Thyroid gland (tissue), 4 donors: Measurements from ENCODE around the gene PCBP3. TPM values are rescaled to one million over a fixed set of nuclear protein-coding genes. Genes with fewer than 3 reads are reported as not detected.
"Not testable (repeated sequence)": the region's sequence is repeated elsewhere in the genome, so short reads cannot be mapped to it uniquely, and the experiment has no call there.

Source experiments
- DNase-seq, 2 donors: peaks; one replicate each; pipeline ENCODE4 v3.0.0-alpha.2; 2019
- H3K27ac ChIP-seq, 3 donors: fragments of 200-600 bp; sonication (generic); 1 replicate in 2 of 3; 2 replicates in 1 of 3; pipeline ENCODE4 v1.5.1; 2016 to 2019; ENCODE audit warnings: mild to moderate bottlenecking in 1 of 3, moderate library complexity in 1 of 3
- H3K27me3 ChIP-seq: fragments of 200-600 bp; sonication (generic); one replicate; pipeline ENCODE4 v1.5.1; 2019
- H3K36me3 ChIP-seq, 2 donors: fragments of 200-600 bp; sonication (generic); one replicate each; pipeline ENCODE4 v1.5.1; 2016 to 2019
- H3K4me1 ChIP-seq, 2 donors: fragments of 200-600 bp; sonication (generic); one replicate each; pipeline ENCODE4 v1.5.1; 2017 to 2019
- H3K4me3 ChIP-seq, 3 donors: fragments of 200-600 bp; sonication (generic); replicated peaks in 1 of 3; 1 replicate in 2 of 3; 2 replicates in 1 of 3; pipeline ENCODE4 v1.5.1; 2016; ENCODE audit warnings: mild to moderate bottlenecking in 1 of 3
- H3K9me3 ChIP-seq: fragments of 200-600 bp; sonication (generic); one replicate; pipeline ENCODE4 v1.5.1; 2017
- CTCF ChIP-seq, 6 experiments: fragments of 200-600 bp in 3 of 6; fragments of 450-650 bp in 3 of 6; sonication (generic) in 3 of 6; IDR thresholded peaks; one replicate each; pipeline ENCODE4 v1.5.1; 2016 to 2019; ENCODE audit warnings: antibody characterized with exemption in 6 of 6, mild to moderate bottlenecking in 2 of 6, inconsistent platforms in 1 of 6, moderate library complexity in 1 of 6
- POLR2A ChIP-seq, 2 donors: fragments of 450-650 bp; IDR thresholded peaks; one replicate each; pipeline ENCODE4 v1.6.1; 2017; ENCODE audit warnings: antibody characterized with exemption in 2 of 2, mild to moderate bottlenecking in 2 of 2, moderate library complexity in 1 of 2
- WGBS, 2 donors: methylation state at CpG; one replicate each; pipeline ENCODE4 v1.1.5; 2017; 5-methylcytosine and 5-hydroxymethylcytosine counted together
- intact Hi-C: fragments of 100-400 bp; cut with DNase I; formaldehyde crosslinking; loops from one replicate; pipeline ENCODE4 v1.15.1; 2023
- total RNA-seq, 4 donors: library from RNA; depleted of rRNA; stranded (reverse); fragments of >200 nt; gene quantifications; one replicate each; pipeline ENCODE4 v1.2.3, GENCODE V29; 2016

PCBP3 gene
- total RNA-seq, 4 donors from 2014 or later, result 0.33 to 0.98 (median 0.54) TPM; not detected in 1

- no peak for DNase-seq
- Histone ChIP-seq H3K27me3 (no peaks in the 10 kb centered on the region), H3K4me3 (no peak overlapping the region), H3K27ac (no peak overlapping the region), H3K4me1 (no peaks in the 10 kb centered on the region), H3K36me3 (no peaks in the 10 kb centered on the region), H3K9me3 (no peaks in the 10 kb centered on the region)
- 82 to 83% methylated on average over 21 to 22 of the region's 22 CpGs for WGBS, 2 donors
- intact Hi-C loops, result no loop called here
- TF ChIP-seq POLR2A (IDR thresholded peaks at IDR 0.05) (no peak), CTCF (IDR thresholded peaks at IDR 0.05) (no peak)
Observed at GRCh38 chr21:45894906-45895777, 251.6 kb downstream of the PCBP3 start.

- H3K4me3 ChIP-seq, result no peak overlapping the region
Observed at GRCh38 chr21:45895778-45896370, 252.3 kb downstream of the PCBP3 start.

DNA sequence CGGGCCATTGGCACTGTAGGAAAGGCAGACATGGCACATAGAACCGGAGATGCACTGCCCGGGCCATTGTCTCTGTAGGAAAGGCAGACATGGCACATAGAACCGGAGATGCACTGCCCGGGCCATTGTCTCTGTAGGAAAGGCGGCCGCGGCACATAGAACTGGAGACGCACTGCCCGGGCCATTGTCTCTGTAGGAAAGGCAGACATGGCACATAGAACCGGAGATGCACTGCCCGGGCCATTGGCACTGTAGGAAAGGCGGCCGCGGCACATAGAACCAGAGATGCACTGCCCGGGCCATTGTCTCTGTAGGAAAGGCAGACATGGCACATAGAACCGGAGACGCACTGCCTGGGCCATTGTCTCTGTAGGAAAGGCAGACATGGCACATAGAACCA lies 252.9 kb downstream of the PCBP3 start:
- H3K4me1 ChIP-seq, H3K27ac ChIP-seq, intact Hi-C loops, H3K36me3 ChIP-seq, H3K27me3 ChIP-seq, DNase-seq, H3K4me3 ChIP-seq, H3K9me3 ChIP-seq: not testable (repeated sequence)
- WGBS, 2 donors, result 82 to 92% methylated on average over 18 of the region's 18 CpGs

More at GRCh38 chr21:45895778-45896370, 252.3 kb downstream of the PCBP3 start:
- no peak for DNase-seq
- H3K9me3 ChIP-seq, result no peaks in the 10 kb centered on the region
- no peaks in the 10 kb centered on the region for H3K4me1 ChIP-seq
- intact Hi-C loops, result no loop called here
- WGBS, 2 donors, result 84 to 91% methylated on average over 5 to 12 of the region's 17 CpGs
- TF ChIP-seq CTCF (IDR thresholded peaks at IDR 0.05), result no peak
- no peak for TF ChIP-seq POLR2A (IDR thresholded peaks at IDR 0.05)
- H3K27me3 ChIP-seq, result no peaks in the 10 kb centered on the region
- H3K36me3 ChIP-seq, result no peaks in the 10 kb centered on the region
- no peak overlapping the region for H3K27ac ChIP-seq

DNA sequence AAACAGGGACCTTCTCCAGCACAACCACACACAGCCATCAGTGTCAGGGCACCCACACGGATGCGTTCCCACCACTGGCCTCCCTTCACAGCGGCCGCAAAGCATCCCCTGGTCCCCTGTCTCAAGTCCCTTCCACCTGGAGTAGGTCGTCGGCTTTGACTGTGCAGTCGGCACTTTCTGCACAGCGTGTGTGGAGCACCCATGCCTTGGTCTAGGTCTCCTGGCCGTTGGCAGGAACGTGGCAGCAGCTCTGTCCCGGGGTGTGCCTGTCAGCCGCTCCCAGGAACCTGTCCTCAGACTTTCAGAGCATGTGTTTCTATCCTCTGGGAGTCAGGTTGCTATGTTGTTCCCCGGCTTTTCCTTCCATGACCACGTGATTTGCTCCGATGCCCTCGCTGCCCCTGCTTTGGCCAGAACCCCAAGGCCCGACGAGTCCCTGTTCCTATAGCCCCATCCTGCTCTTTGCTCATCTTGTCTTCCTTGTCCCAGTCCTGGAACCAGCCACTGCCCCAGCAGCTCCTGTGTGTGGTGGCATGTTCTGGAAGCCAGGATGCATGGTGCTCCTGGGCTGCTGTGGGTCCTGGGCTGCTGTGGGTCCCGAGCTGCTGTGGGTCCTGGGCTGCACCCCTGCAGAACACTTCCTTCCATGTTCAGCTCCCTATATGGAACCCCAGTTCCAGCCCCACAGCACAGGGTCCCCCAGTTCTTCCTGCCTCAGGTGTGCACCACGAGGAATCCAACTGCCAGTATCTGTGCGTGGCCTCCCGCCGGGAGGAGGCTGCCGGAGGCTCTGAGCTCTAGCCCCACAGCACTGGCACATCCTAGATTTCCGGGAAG lies 253.9 kb downstream of the PCBP3 start:
- WGBS, 2 donors, result 87 to 88% methylated on average over 20 to 23 of the region's 25 CpGs
- no peaks in the 10 kb centered on the region for H3K4me1 ChIP-seq
- H3K9me3 ChIP-seq, result no peaks in the 10 kb centered on the region
- TF ChIP-seq CTCF (IDR thresholded peaks at IDR 0.05), result no peak
- TF ChIP-seq POLR2A (IDR thresholded peaks at IDR 0.05), result no peak
- H3K27me3 ChIP-seq, result no peaks in the 10 kb centered on the region
- intact Hi-C loops, result no loop called here
- H3K27ac ChIP-seq, result no peak overlapping the region
- no peak overlapping the region for H3K4me3 ChIP-seq
- DNase-seq, result no peak
- no peaks in the 10 kb centered on the region for H3K36me3 ChIP-seq

GRCh38 chr21:45898028-45898350 lies 254.5 kb downstream of the PCBP3 start:
- no peaks in the 10 kb centered on the region for H3K27me3 ChIP-seq
- no peaks in the 10 kb centered on the region for H3K9me3 ChIP-seq
- no peak for DNase-seq
- H3K36me3 ChIP-seq, result no peaks in the 10 kb centered on the region
- no peak overlapping the region for H3K27ac ChIP-seq
- intact Hi-C loops, result no loop called here
- 81 to 88% methylated on average over 7 of the region's 8 CpGs for WGBS, 2 donors
- H3K4me3 ChIP-seq, result no peak overlapping the region
- no peaks in the 10 kb centered on the region for H3K4me1 ChIP-seq
- no peak for TF ChIP-seq CTCF (IDR thresholded peaks at IDR 0.05)
- TF ChIP-seq POLR2A (IDR thresholded peaks at IDR 0.05), result no peak
